ENCODE data around the gene LYRM9.
"Not testable (repeated sequence)": the region's sequence is repeated elsewhere in the genome, so short reads cannot be mapped to it uniquely, and the experiment has no call there.

Gene LYRM9

DNA sequence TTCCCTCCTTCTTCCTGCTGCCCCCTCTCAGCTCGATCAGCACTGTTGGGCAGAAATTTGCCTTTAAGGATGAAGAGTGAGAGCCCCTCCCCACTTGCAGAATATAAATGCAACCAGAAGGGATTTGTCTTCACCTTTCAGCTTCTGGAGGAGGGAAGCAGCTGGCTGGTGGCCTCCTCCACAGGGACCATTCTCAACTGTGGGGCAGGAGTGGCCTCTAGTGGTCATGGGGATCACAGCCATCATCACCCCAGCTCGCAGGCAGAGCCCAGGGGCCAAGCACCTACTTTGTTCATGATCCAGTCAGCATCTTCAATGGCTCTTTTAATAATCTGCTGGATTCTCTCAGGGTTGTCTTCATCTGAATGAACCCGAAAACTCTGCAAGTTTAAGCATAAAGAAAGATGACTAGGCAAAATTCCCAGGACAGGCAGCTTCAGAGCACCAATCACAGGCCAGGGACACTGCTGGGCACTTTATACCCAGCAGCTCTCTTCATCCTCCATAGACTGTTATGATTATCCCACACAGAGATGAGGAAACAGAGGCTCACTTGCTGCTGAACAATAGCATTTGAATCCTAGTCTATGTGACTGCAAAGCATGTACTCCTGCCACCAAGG lies 13.1 kb downstream of the LYRM9 start:
- FAIRE-seq (peak; percentile 70), DNase-seq (ENCODE audit: insufficient read length, low spot score) (peak; percentile 91)

DNA sequence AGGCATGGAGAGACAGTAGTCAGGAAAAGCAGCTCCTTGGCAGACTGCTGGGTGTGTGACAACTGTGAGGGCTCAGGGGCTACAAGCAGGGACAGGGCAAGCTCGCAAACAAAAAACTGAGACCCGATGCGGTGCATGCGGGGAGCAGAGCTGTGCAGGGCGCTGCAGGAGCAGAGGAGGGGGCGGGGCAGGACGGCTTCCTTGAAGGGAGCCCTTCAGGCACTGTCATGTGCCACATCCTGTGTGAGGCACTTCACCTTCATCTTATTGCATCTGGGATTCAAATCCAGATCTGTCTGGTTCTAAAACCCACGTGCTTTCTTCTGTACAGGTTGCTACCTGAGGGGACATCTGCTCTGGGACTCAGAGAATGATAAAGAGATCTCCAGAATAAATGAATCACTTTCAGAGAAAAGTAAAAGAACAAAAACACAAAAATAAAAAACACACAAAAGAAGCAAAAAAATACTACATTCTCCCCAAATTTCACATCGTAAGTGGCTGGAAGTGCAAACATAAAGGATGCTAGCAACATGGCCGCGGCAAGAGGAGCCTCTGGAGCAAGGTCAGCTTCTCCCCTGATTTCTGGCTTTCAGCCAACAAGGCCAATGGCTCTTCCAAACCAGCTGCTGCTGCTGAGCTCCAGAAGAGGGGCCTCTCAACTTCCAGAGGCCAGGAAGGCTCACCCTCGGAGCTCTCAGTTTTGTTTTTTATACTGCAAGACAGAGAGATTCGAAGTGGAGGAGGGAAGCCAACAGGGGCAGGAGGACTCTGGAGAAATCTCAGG lies 14.2 kb downstream of the LYRM9 start:
- DNase-seq (ENCODE audit: insufficient read length, low spot score) (no peak), FAIRE-seq (no peak)

DNA sequence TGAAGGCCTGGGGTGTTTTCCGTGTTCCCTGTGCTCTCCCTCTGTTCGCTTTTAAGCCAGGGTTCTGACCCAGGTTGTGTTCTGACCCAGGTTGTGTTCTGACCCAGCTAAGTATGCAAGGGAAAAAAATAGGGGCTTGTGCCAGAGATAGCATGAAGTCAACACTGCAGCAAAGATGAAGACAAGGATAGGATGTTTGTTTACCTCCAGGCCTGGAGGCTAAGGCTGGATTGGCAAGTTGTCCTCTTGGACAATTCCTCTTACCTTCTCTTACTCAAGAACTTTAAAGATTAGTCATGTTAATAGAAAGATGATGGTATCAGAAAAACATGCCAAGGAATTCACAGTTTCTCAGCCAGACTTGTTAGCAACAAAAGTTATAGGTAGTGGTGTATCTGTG lies 19.4 kb downstream of the LYRM9 start:
- DNase-seq (ENCODE audit: insufficient read length, low spot score) (no peak), FAIRE-seq (no peak)

DNA sequence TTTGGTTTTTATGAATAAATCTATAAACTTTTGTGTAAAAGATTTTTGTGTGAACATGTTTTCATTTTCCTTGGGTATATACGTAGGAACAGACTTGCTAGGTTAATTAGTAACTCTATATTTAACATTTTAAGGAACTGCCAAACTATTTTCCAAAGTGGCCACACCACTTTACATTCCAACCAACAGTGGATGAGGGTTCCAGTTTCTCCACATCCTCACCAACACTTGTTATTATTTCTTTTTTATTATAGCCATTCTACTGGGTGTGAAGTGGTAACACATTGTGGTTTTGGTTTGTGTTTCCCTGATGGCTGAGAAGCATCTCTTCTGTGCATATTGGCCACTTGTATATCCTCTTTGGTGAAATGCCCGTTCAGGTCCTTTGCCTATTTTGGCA lies 20.0 kb downstream of the LYRM9 start:
- FAIRE-seq, result no peak

DNA sequence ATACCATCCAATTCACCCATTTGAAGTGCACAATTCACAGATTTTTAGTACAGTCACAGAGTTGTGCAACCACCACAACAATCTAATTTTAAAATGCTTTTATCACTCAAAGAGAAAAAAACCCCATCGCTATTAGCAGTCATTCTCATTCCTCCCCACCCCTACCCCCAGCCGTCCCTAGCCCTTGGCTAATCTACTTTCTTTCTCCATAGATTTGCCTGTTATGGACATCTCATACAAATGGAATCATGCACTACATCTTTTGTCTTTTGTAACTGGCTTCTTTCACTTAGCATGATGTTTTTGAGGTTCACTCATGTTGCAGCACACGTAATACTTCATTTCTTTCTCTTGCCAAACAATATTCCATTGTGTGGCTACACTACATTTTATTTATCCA lies 20.4 kb downstream of the LYRM9 start:
- FAIRE-seq, result no peak
- no peak for DNase-seq (ENCODE audit: insufficient read length, low spot score)

More for the DNA sequence above, 20.0 kb downstream of the LYRM9 start:
- no peak for DNase-seq (ENCODE audit: insufficient read length, low spot score)

DNA sequence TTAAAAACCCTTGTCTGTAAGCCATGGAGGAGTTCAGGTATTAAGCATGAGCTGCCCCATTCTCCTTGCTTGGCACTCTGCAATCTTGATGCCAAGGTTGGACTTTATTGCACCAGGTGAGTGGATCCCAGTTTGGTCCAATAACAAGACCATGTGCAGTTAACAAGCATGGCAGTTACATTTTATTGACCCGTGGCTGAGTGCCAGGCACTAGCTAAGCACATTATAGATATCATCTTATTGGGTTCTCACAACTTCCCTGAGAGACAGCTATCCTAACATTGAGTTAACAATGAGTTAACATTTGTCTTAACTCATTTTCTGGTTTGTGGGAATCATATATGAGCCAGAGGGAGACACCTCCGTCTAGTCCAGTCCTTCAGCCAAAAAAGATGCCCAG lies 21.8 kb downstream of the LYRM9 start:
- FAIRE-seq (no peak), DNase-seq (ENCODE audit: insufficient read length, low spot score) (no peak)

DNA sequence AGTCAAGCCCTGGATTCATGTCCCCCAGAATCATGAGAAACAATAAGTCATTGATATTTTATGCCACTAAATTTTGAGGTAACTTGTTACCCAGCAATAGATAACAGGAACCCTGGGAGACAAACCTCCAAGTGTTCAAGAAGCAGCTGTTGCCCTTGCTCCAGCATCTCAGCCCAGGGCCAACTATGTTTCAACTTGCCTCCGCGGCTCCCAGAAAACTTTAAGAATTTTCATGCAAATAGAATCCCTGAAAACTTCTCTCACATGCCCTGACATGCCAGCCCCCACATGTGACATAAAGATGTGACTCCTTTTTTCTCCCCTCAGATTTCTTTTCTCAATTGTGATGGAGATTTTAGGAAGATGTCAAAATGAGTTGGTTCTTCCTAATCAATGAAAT lies 22.8 kb downstream of the LYRM9 start:
- DNase-seq (ENCODE audit: insufficient read length, low spot score) (no peak), FAIRE-seq (no peak)

DNA sequence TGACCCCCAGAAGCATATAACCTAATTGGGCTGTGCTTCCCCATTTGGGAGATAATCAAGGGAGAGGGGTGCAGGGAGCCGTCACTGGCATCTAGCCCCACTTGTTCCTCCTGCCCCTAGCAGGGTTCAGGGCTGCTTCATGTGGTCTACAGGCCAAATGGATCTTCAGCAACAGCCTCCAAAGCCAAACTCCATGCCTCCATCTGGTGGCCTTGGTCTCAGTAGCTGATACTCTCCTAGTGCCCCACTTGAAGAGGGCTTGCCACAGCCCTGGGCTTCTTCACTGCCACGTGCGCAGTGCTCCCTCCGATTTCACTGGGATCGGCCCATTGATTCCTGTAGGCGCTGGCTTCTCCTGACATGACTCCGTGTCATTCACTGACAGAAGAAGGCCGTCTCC lies 24.6 kb downstream of the LYRM9 start:
- no peak for DNase-seq (ENCODE audit: insufficient read length, low spot score)
- FAIRE-seq, result no peak

DNA sequence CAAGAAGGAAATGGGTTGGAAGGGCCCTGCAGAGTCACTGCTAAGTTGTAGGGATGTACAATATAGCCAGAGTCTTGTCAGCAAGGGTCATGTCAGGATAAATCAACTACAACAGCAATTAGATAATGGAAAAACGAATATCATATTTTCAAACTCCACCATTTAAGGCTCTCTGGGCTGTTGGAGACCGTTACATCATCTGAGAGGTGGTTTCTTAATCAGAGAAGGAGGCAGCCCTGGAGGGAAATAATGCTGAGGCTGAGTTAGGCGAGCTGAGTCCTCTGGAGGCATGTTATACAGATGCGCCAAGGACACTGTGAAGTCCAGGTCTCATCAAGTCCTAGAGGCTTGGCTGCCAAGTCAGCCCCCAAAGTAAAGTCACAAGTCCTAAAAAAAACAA lies 30.3 kb downstream of the LYRM9 start:
- FAIRE-seq (no peak), DNase-seq (ENCODE audit: insufficient read length, low spot score) (no peak)

DNA sequence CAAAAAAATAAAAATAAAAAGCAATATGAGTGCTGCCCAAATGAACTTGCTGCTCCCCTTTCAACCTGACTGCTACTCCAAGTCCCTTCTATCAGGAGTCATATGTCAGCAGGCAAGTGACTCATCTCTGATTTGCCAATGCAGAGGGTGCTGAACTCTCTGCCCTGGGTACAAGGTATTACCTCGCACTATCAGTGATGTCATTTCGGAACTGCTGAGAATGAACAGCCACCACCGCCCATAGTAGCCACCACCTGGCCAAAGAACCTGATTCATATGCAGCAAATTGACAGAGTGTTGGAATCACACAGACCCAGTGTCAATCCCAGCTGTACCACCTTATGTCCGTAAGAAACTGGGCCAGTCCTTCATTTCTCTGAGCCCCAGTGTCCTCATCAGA lies 31.2 kb downstream of the LYRM9 start:
- no peak for FAIRE-seq
- DNase-seq (ENCODE audit: insufficient read length, low spot score), result no peak

DNA sequence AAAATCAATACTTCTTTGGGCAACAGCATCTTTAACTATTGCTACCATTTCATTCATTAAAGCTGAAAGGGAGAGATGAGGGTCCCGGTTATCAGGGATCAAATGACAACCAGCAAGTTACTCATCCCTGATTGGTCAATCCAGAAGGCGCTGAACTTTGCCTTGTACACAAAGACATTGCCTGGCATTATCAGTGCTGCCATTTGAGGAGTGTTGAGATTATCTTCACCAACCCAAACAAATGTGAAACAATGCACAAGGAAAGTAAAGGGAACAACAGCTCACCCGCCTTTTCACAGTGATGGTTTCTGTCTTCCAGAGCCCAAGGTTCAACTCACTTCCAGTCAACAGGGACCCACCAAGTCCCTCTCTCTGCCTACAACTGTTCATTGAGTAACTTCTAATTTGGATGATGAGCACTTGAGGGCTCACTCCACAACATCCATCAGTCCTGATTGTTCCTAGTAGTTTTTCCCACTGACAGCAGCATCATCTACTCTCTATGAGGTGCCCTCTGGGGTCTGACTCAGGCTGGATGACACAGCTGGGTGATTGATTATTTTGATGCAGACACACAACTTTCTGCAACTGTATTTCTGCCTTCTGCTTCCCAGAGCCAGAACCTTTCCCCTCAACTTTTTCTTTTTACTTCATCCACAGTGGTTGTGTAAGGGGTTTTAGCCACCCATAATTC lies 32.0 kb downstream of the LYRM9 start:
- DNase-seq (ENCODE audit: insufficient read length, low spot score) (no peak), FAIRE-seq (no peak)

DNA sequence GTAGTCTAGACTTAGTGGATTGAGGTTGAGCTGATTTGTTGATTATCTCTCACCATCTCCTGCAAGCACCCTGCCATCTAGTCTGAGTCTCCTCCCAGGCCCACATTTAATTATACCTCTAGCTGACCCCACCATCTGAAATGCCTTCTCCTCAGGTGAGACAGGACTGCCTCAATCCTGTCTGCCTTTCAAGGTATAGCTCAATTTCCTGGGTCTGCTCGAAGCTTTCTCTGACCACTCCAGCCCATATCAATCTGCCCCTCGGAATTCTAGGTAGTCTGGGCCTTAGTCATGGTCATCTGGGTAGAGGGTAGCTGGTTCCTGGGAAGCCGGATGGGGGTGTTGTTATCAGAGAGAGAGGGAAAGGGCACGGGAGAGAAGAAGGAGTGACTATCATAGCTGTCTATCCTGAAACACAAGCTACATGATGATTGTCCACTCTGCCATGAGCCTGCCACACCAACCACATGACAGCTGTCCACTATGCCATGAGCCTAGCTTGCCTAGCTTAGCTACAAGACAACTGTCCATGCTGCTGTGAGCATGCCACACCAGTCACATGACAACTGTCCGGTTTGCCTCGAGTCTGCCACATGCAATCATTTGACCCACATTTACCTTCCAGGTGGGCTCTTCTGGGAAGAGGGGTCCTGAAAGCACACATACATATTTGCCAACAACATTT lies 34.4 kb downstream of the LYRM9 start:
- FAIRE-seq, result no peak
- no peak for DNase-seq (ENCODE audit: insufficient read length, low spot score)

DNA sequence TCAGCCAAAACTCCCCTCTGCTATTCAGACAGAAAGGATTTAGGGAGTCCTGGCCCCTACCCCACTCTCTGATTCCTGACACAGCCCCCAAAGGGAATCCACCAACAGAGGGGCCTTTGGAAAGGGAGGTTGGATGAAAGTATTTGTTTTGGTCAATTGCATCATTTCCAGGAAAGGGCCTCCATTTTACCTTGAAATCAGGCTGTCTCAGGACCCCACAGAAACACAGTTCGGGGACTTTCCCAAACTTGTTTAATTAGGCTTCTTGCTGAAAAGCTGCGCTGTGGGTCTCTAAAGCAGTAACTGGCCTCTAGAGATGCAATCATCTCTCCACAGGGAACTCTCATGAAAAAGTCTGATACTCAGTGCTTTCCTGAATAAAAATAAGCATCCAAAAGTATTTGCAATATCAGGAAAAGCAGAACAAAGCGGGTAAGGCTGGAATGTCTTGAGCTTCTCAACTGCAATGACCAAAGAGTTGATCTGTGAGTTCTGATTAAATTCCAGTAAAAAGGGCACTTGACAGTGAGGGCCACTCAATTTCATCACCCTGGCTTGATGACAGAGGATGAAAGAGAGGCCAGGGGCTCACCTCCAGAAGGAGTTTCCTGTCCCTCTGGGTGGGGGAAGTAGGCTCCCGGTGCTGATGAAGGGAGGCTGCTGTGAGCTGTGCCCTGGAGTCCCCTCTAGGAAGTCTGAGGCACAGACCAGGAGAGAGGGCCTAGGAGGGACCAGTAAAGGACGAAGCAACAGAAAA lies 36.3 kb downstream of the LYRM9 start:
- FAIRE-seq, result no peak

DNA sequence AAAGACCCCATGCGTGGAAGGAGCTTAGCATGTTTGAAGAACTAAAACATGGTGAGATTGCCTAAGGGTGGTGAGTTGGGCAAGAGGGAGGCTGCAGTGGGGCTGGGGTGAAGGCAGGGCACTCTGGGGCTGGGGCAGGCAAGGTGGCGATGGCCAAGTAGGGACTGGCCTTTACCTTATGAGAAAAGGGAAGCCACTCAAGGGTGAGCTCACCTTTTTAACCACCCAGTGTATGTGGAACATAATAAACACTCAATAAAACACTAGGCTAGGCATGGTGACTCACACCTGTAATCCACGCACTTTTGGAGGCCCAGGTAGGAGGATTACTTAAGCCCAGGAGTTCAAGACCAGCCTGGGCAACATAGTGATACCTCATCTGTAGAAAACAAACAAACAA lies 37.7 kb downstream of the LYRM9 start:
- FAIRE-seq (no peak), DNase-seq (ENCODE audit: insufficient read length, low spot score) (no peak)

More for the DNA sequence above, 36.3 kb downstream of the LYRM9 start:
- no peak for DNase-seq (ENCODE audit: insufficient read length, low spot score)

DNA sequence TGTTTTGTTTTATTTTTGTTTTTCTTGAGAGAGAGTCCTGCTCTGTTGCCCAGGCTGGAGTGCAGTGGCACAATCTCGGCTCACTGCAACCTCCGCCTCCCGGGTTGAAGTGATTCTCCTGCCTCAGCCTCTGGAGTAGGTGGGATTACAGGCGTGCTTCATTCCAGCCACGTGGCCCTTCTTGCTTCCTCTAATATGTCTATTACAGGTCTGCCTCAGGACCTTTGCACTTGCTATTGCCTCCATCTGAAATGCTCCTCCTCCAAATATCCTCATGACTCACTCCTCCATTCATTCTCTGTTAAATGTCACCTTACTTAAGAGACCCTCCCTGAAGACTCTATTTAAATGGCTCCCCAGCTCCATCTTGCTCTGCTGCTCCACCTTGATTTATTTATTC lies 39.0 kb downstream of the LYRM9 start:
- DNase-seq (ENCODE audit: insufficient read length, low spot score) (no peak), FAIRE-seq (no peak)

DNA sequence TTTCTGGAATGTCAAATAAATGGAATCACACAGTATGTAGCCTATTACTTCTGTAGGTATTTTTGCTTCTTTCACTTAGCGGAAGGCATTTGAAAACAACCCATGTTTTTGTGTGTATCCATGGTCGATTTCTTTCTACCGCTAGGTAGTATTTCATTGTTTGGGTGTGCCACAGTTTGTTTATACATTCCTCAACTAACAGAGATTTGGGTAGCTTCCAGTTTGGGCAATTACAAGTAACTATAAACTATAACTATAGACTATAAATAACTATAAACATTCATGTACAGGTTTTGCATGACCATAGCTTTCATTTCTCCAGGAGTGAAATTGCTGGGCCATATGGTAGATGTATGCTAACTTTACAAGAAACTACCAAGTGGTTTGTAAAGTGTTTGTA lies 40.1 kb downstream of the LYRM9 start:
- no peak for FAIRE-seq
- DNase-seq (ENCODE audit: insufficient read length, low spot score), result no peak

DNA sequence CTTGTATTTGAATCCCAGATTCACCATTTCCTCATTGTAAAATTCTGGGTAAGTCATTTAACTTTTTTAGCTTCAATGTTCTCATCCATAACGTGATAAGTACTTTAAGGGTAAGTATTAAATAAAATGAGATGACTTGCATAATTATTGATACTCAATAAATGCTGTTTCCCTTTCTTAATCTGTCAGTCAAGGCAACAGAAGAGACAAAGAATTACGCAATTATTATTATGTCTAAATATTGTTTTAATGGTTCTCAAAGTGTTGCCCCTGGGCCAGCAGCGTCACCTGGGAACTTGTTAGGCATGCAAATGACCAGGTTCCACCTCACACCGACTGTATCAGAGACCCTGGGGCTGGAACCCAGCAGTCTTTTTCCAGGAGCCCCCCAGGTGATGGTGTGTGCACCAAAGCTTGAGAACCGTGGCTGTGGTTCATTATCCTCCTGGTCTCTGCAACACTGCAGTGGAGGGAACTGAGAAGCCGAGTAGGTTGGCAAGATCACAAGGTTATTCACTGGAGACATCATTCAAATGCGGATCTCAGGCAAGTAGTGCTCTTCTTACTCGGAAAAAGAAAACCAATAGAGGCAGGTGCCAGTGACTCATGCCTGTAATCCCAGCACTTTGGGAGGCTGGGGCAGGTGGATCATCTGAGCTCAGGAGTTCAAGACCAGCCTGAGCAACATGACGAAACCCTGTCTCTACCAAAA lies 43.5 kb downstream of the LYRM9 start:
- DNase-seq (ENCODE audit: insufficient read length, low spot score) (no peak), FAIRE-seq (no peak)

DNA sequence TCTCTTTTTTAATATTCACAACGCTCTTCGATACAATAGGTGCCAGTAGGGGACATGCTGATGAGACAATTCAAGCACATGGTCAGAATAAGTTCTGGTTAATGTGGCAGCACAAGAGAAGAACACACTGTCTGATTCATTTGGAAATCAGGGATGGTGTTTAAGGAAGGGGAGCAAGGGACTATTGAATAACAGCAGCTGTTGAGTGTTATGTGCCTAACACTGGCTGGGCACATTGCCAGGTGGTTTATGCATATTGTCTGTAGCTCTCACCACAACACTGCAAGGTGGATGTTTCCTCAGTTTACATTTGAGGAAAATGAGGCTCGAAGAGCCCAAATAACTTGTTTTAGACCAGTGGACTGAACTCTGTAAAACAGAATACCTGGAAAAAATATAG lies 44.2 kb downstream of the LYRM9 start:
- DNase-seq (ENCODE audit: insufficient read length, low spot score) (no peak), FAIRE-seq (no peak)

DNA sequence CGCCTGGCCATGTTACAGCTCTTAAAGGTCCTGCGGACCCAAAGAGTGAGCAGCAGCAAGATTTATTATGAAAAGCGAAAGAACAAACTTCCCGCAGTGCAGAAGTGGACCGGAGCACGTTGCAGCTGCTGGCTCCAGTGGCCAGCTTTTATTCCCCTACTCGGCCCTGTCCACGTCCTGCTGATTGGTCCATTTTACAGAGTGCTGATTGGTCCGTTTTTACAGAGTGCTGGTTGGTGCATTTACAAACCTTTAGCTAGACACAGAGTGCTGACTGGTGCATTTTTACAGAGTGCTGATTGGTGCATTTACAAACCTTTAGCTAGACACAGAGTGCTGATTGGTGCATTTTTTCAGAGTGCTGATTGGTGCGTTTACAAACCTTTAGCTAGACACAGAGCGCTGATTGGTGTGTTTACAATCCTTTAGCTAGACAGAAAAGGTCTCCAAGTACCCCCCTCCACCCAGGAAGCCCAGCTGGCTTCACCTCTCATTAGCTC lies 46.3 kb downstream of the LYRM9 start:
- FAIRE-seq; DNase-seq (ENCODE audit: insufficient read length, low spot score): not testable (repeated sequence)
